Neural crest cell (in vitro differentiated cells): Measurements from ENCODE around the gene ELP5. TPM values are rescaled to one million over a fixed set of nuclear protein-coding genes. Genes with fewer than 3 reads are reported as not detected.
A peak's percentile ranks its signal among the peaks of the same experiment; 100 is the strongest.

Experiments used
- DNase-seq: peaks from one replicate; pipeline ENCODE4 v3.0.0; 2021; ENCODE audit warnings: low read depth, mixed read lengths, low spot score
- H3K27ac Mint-ChIP-seq: one replicate; pipeline ENCODE4 v1.8.0; 2021; ENCODE audit warnings: mild to moderate bottlenecking, mixed read lengths; ENCODE audit not compliant: unreplicated experiment
- H3K27me3 Mint-ChIP-seq: 2 replicates; pipeline ENCODE4 v1.8.0; 2021; ENCODE audit warnings: low read depth, mild to moderate bottlenecking, mixed read lengths
- H3K36me3 Mint-ChIP-seq: 2 replicates; pipeline ENCODE4 v1.8.0; 2021; ENCODE audit warnings: low read depth, mild to moderate bottlenecking, mixed read lengths
- H3K4me1 Mint-ChIP-seq: 2 replicates; pipeline ENCODE4 v1.8.0; 2021; ENCODE audit warnings: mixed read lengths
- H3K4me3 Mint-ChIP-seq: one replicate; pipeline ENCODE4 v1.8.0; 2021; ENCODE audit warnings: mild to moderate bottlenecking, mixed read lengths
- H3K9me3 Mint-ChIP-seq: 2 replicates; pipeline ENCODE4 v1.8.0; 2021; ENCODE audit warnings: mixed read lengths
- CTCF ChIP-seq: fragments of 200-600 bp; sonication (generic); conservative IDR thresholded peaks from 2 replicates; pipeline ENCODE4 v1.5.0; 2021; ENCODE audit warnings: antibody characterized with exemption, mild to moderate bottlenecking
- microRNA-seq: library from miRNA; unstranded; fragments of <30 nt; microRNA quantifications from one replicate; pipeline ENCODE4, GENCODE V29; 2020
- total RNA-seq: library from RNA; stranded (reverse); gene quantifications from 2 replicates; pipeline ENCODE4 v1.2.1, GENCODE V29; 2021

The ELP5 gene
- total RNA-seq, 1 donor from 2014 or later, result 77.4 TPM

- Mint-ChIP-seq H3K36me3 (peaks cover 32% of the 10 kb centered on the region), H3K27me3 (peaks cover 8% of the 10 kb centered on the region), H3K9me3 (no peaks in the 10 kb centered on the region), H3K4me1 (peaks cover 54% of the 10 kb centered on the region), H3K27ac (peak overlapping the region; percentile 98), H3K4me3 (peak overlapping the region; percentile 99)
- peak; percentile 38 for DNase-seq
- TF ChIP-seq CTCF, result no peak
These were observed 56.8 kb downstream of the ELP5 start for GRCh38 chr17:7308625-7309433.

Small RNA genes lying within 50 kb of the gene (microRNA-seq; reads per million reads assigned to microRNA genes)
- 13,023 reads per million, percentile 95 among the genes with 10 or more reads in this experiment for gene MIR324

Other genes with a start within 250 kb of the ELP5 start
- gene RNASEK, start 239.6 kb upstream of the ELP5 start, total RNA-seq, result 143 and 157 TPM in 2 replicates
- gene BCL6B, start 229.2 kb upstream of the ELP5 start, total RNA-seq, result 0.41 and 0.42 TPM in 2 replicates
- 11.1 and 12.2 TPM in 2 replicates for gene SLC16A13, start 216.2 kb upstream of the ELP5 start, total RNA-seq
- gene SLC16A11, start 208.1 kb upstream of the ELP5 start, total RNA-seq, result not detected in 2 replicates
- gene CLEC10A, start 172.0 kb upstream of the ELP5 start, total RNA-seq, result not detected in 2 replicates
- gene ASGR2, start 137.4 kb upstream of the ELP5 start, total RNA-seq, result not detected in 2 replicates
- 9.6 and 11.2 TPM in 2 replicates for gene ASGR1, start 72.8 kb upstream of the ELP5 start, total RNA-seq
- 49.4 and 51.4 TPM in 2 replicates for gene DLG4, start 32.4 kb upstream of the ELP5 start, total RNA-seq
- gene ACADVL, start 32.3 kb upstream of the ELP5 start, total RNA-seq, result 215 and 220 TPM in 2 replicates
- 130 and 140 TPM in 2 replicates for gene DVL2, start 17.7 kb upstream of the ELP5 start, total RNA-seq
- 72.7 and 75.2 TPM in 2 replicates for gene PHF23, start 12.8 kb upstream of the ELP5 start, total RNA-seq
- gene GABARAP, start 9.8 kb upstream of the ELP5 start, total RNA-seq, result 470 and 479 TPM in 2 replicates
- gene CTDNEP1, start 481 bp upstream of the ELP5 start, total RNA-seq, result 179 and 182 TPM in 2 replicates
- gene CLDN7, start 10.3 kb downstream of the ELP5 start, total RNA-seq, result not detected in 2 replicates
- 5.8 and 6.1 TPM in 2 replicates for gene SLC2A4, start 29.5 kb downstream of the ELP5 start, total RNA-seq
- gene YBX2, start 42.4 kb downstream of the ELP5 start, total RNA-seq, result 0.54 and 0.96 TPM in 2 replicates
- gene EIF5A, start 55.4 kb downstream of the ELP5 start, total RNA-seq, result 725 and 743 TPM in 2 replicates
- gene GPS2, start 63.1 kb downstream of the ELP5 start, total RNA-seq, result 84.2 and 89.9 TPM in 2 replicates
- gene NEURL4, start 77.1 kb downstream of the ELP5 start, total RNA-seq, result 65.6 and 69.5 TPM in 2 replicates
- 1.2 and 1.3 TPM in 2 replicates for gene ACAP1, start 84.3 kb downstream of the ELP5 start, total RNA-seq
- gene KCTD11, start 99.9 kb downstream of the ELP5 start, total RNA-seq, result 7.9 and 8.0 TPM in 2 replicates
- gene TMEM95, start 102.9 kb downstream of the ELP5 start, total RNA-seq, result not detected in 2 replicates
- 0.21 and 0.43 TPM in 2 replicates for gene TNK1, start 128.9 kb downstream of the ELP5 start, total RNA-seq
- gene PLSCR3, start 142.3 kb downstream of the ELP5 start, total RNA-seq, result 21.9 and 25.7 TPM in 2 replicates
- 71.5 and 71.6 TPM in 2 replicates for gene TMEM256, start 151.9 kb downstream of the ELP5 start, total RNA-seq
- 104 and 106 TPM in 2 replicates for gene NLGN2, start 155.6 kb downstream of the ELP5 start, total RNA-seq
- 0.26 and 0.93 TPM in 2 replicates for gene SPEM1, start 168.1 kb downstream of the ELP5 start, total RNA-seq
- not detected in 2 replicates for gene SPEM2, start 173.4 kb downstream of the ELP5 start, total RNA-seq
- not detected in 2 replicates for gene SPEM3, start 176.6 kb downstream of the ELP5 start, total RNA-seq
- 1.1 and 1.3 TPM in 2 replicates for gene TMEM102, start 183.2 kb downstream of the ELP5 start, total RNA-seq
- 6.0 and 6.5 TPM in 2 replicates for gene FGF11, start 187.3 kb downstream of the ELP5 start, total RNA-seq
- 9.7 and 9.9 TPM in 2 replicates for gene CHRNB1, start 192.8 kb downstream of the ELP5 start, total RNA-seq
- gene ZBTB4, start 227.4 kb downstream of the ELP5 start, total RNA-seq, result 13.6 and 14.3 TPM in 2 replicates
- not detected in 2 replicates for gene SLC35G6, start 229.2 kb downstream of the ELP5 start, total RNA-seq
- gene POLR2A, start 232.2 kb downstream of the ELP5 start, total RNA-seq, result 181 and 183 TPM in 2 replicates